Caco-2 (cell line): ENCODE measurements around the gene FHOD1. TPM values are rescaled to one million over a fixed set of nuclear protein-coding genes. Genes with fewer than 3 reads are reported as not detected.

Experiments
- BruUV-seq: library from RNA; stranded (reverse); fragments of 400-500 nt; replicated peaks from 2 replicates; lab custom pipeline; 2021; lab: Mats Ljungman, UMichigan
- CTCF ChIA-PET: fragments of 300-600 bp; sonication (Branson Sonifier 250); formaldehyde crosslinking; loops from one replicate; lab custom pipeline; 2022; ENCODE audit warnings: antibody characterized with exemption; lab: Charles Lee
- POLR2A ChIA-PET: fragments of 300-600 bp; sonication (Branson Sonifier 250); formaldehyde crosslinking; loops from one replicate; lab custom pipeline; 2022; ENCODE audit warnings: antibody characterized with exemption; lab: Charles Lee
- DNase-seq, 2 experiments: peaks; one replicate each; pipeline versions ENCODE4 v3.0.0 to v3.0.0-alpha.2; 2020 to 2022
- H3K27me3 ChIP-seq: replicated peaks from 2 replicates; pipeline ENCODE4 v1.6.0; 2011; ENCODE audit warnings: low read length; ENCODE audit not compliant: control insufficient read depth, insufficient read depth
- H3K36me3 ChIP-seq: 2 replicates; pipeline ENCODE4 v1.5.1; 2011; ENCODE audit warnings: low read length; ENCODE audit not compliant: control insufficient read depth, insufficient read depth
- H3K4me1 ChIP-seq: fragments of 250-450 bp; sonication (Bioruptor Pico); 2 replicates; pipeline ENCODE4 v1.5.1; 2020; ENCODE audit warnings: mild to moderate bottlenecking
- H3K4me3 ChIP-seq: 2 replicates; pipeline ENCODE4 v1.5.1; 2011; ENCODE audit warnings: low read depth, mild to moderate bottlenecking, control low read depth, low read length
- H3K9me3 ChIP-seq: fragments of 250-450 bp; sonication (Bioruptor Pico); 2 replicates; pipeline ENCODE4 v1.5.1; 2020; ENCODE audit warnings: mild to moderate bottlenecking, moderate library complexity
- H3K27ac Mint-ChIP-seq: one replicate; pipeline ENCODE4 v1.8.0; 2022; ENCODE audit warnings: mixed read lengths; ENCODE audit not compliant: unreplicated experiment
- H3K27me3 Mint-ChIP-seq: one replicate; pipeline ENCODE4 v1.8.0; 2022; ENCODE audit warnings: mixed read lengths; ENCODE audit not compliant: insufficient read depth, unreplicated experiment
- H3K36me3 Mint-ChIP-seq: one replicate; pipeline ENCODE4 v1.8.0; 2022; ENCODE audit warnings: mild to moderate bottlenecking, mixed read lengths; ENCODE audit not compliant: insufficient read depth, unreplicated experiment
- H3K4me1 Mint-ChIP-seq: one replicate; pipeline ENCODE4 v1.8.0; 2022; ENCODE audit warnings: low read depth, mixed read lengths; ENCODE audit not compliant: unreplicated experiment
- H3K4me3 Mint-ChIP-seq: one replicate; pipeline ENCODE4 v1.8.0; 2022; ENCODE audit warnings: mild to moderate bottlenecking, moderate library complexity, mixed read lengths; ENCODE audit not compliant: unreplicated experiment
- H3K9me3 Mint-ChIP-seq: one replicate; pipeline ENCODE4 v1.8.0; 2022; ENCODE audit warnings: mixed read lengths; ENCODE audit not compliant: unreplicated experiment
- CTCF ChIP-seq, 2 experiments: fragments of 200-600 bp in 1 of 2; IDR thresholded peaks; 1 replicate in 1 of 2; 2 replicates in 1 of 2; pipeline versions ENCODE4 v1.5.1 to v1.8.0; 2011 to 2022; ENCODE audit warnings: antibody characterized with exemption in 1 of 2, control low read depth in 1 of 2, inconsistent platforms in 1 of 2, low read depth in 1 of 2, low read length in 1 of 2, mild to moderate bottlenecking in 1 of 2, moderate library complexity in 1 of 2; ENCODE audit not compliant: insufficient read depth in 1 of 2, severe bottlenecking in 1 of 2, unreplicated experiment in 1 of 2
- intact Hi-C: fragments of 100-400 bp; cut with micrococcal nuclease; formaldehyde crosslinking; loops from one replicate; pipeline ENCODE4 v1.10.0; 2022; ENCODE audit not compliant: unreplicated experiment
- total RNA-seq: library from RNA; stranded (reverse); gene quantifications from 2 replicates; pipeline ENCODE4 v1.2.3, GENCODE V29; 2022

The FHOD1 gene
- total RNA-seq, 1 experiment from 2014 or later: 69.0 TPM

DNA sequence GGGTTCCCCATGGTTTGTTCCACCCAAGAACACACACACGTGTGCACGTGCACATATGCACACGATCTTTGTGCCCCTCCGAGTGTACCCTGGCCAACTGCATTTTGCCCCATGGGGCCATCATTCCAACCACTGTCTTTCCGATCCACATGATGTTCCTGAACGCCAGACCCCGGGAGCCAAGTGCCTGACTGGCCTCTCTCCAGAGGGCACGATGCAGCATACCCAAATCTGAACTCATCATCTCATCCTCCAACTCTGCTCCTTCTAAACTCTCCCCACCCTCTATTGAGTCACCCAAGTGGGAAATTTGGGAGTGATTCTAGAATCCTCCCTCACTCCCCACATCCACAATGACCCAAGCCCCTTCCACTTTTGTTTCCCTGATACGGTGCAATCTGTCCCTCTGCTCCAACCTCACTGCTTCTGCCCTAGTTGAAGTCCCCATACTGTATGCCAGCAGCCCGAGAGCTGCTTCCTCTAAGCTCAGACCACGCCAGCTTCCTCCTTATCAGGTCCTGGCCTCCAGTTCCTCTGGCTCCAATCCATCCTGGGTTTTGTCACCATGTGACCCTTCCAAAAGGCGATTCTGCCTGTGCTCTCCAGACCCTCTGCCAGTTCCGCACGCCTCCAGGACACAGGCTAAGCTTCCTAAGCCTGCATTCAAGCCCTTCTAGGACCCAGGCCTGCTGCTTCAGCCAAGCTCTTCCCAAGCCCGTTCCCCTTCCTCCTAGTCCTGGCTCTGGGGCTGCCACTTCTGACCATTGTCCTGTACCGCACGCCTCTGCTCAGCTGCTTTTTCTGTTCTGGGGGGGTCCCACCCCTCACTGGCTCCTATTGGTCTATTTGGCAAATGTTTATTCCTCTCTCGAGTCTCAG, 30.4 kb downstream of the FHOD1 start:
- no peak for TF ChIP-seq CTCF (IDR thresholded peaks at IDR 0.05; ENCODE audit: insufficient read depth in 1 of 2, low read depth in 1 of 2, low read length in 1 of 2, severe bottlenecking in 1 of 2, unreplicated experiment in 1 of 2)
- Mint-ChIP-seq H3K4me1 (peaks cover 14% of the 10 kb centered on the region), H3K36me3 (no peaks in the 10 kb centered on the region), H3K27ac (no peak overlapping the region), H3K27me3 (peaks cover 4% of the 10 kb centered on the region), H3K4me3 (no peak overlapping the region), H3K9me3 (no peaks in the 10 kb centered on the region)
- ChIA-PET CTCF (interaction anchor here (0.9 kb wide), 1 partner anchor 39 kb away, joined by 6 read pairs; no protein-coding TSS in a partner anchor), POLR2A (interaction anchor here (1.5 kb wide), 1 partner anchor 10 kb away, joined by 5 read pairs; the partner anchor contains the start of gene TMEM208)
- Histone ChIP-seq H3K27me3 (no peaks in the 10 kb centered on the region), H3K9me3 (no peaks in the 10 kb centered on the region), H3K36me3 (no peaks in the 10 kb centered on the region), H3K4me3 (no peak overlapping the region), H3K4me1 (peaks cover 15% of the 10 kb centered on the region; the same call in 1 of the 2 replicates)
- intact Hi-C loops: no loop called here
- no peak for DNase-seq
- BruUV-seq: no TSS peak

DNA sequence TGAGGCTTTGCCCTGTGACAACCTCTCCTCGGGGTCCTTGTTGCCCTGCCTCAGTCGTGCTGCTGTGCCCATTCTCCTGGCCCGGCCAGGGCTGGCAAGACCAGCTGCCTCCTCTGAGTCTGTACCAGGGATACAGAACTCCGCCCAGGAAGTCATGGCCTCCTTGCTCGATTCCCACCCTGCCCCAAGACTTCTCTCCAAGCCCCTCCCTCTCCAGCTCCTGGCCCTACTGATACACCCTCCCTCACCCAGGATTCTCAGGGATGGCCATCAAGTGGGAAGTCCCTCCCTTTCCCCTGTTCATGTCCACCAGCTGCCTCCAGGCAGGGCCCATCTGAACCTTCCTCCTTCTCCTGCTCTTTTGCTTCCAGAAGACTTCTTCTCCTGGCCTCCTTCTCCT, 31.6 kb downstream of the FHOD1 start:
- Histone ChIP-seq H3K4me3 (no peak overlapping the region), H3K9me3 (no peaks in the 10 kb centered on the region), H3K4me1 (peaks cover 15% of the 10 kb centered on the region; the same call in 1 of the 2 replicates), H3K36me3 (no peaks in the 10 kb centered on the region), H3K27me3 (no peaks in the 10 kb centered on the region)
- Mint-ChIP-seq H3K9me3 (no peaks in the 10 kb centered on the region), H3K4me3 (no peak overlapping the region), H3K27me3 (peaks cover 4% of the 10 kb centered on the region), H3K27ac (no peak overlapping the region), H3K36me3 (no peaks in the 10 kb centered on the region), H3K4me1 (peaks cover 14% of the 10 kb centered on the region)
- intact Hi-C loops: no loop called here
- ChIA-PET CTCF (interaction anchor here (0.5 kb wide), 1 partner anchor 30 kb away, joined by 5 read pairs; no protein-coding TSS in a partner anchor), POLR2A (no interaction called here)
- TF ChIP-seq CTCF (IDR thresholded peaks at IDR 0.05; ENCODE audit: insufficient read depth in 1 of 2, low read depth in 1 of 2, low read length in 1 of 2, severe bottlenecking in 1 of 2, unreplicated experiment in 1 of 2): no peak
- BruUV-seq: no TSS peak
- no peak for DNase-seq

DNA sequence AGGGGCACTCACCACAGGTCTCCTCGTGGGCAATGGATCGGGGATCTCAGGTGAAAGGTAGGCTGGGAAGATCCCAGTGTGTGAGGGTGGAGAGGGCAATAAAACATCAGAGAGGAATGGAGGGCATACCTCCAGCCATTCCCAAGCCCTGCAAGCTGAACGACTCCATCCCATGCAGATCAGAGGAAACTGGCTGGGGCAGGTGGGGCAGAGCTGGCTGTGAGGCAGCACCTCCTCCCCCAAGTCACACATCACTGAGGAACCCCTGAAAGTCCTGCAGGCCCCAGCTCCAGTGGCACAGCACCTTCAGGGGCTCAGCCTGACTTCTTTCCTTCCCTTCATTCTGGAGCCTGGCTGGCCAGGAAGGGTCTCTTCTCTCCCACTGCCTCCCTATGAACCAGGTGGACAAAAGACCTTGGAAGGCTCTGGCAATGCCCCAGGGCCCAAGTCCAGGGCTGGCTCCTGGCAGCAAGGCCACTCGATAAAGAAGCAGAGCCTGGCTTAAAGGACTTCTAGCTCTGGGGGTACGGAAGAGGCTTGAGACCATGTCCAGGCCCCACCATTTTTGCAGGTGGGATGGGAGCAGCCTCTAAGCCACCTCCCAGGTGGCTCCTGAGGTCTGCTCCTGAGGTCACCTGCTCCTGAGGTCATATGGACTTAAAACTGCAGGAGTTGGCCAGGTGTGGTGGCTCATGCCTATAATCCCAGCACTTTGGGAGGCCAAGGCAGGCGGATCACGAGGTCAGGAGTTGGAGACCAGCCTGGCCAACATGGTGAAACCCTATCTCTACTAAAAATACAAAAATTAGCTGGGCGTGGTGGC, 33.9 kb downstream of the FHOD1 start:
- ChIA-PET CTCF (no interaction called here), POLR2A (interaction anchor here (1.0 kb wide), 1 partner anchor 13 kb away, joined by 4 read pairs; the partner anchor contains the start of gene TMEM208)
- H3K27ac Mint-ChIP-seq: no peak overlapping the region
- H3K9me3 Mint-ChIP-seq: no peaks in the 10 kb centered on the region
- DNase-seq: no peak
- TF ChIP-seq CTCF (IDR thresholded peaks at IDR 0.05; ENCODE audit: insufficient read depth in 1 of 2, low read depth in 1 of 2, low read length in 1 of 2, severe bottlenecking in 1 of 2, unreplicated experiment in 1 of 2): no peak
- Histone ChIP-seq H3K27me3 (no peaks in the 10 kb centered on the region), H3K9me3 (no peaks in the 10 kb centered on the region), H3K36me3 (no peaks in the 10 kb centered on the region), H3K4me3 (no peak overlapping the region), H3K4me1 (peaks cover 15% of the 10 kb centered on the region; the same call in 1 of the 2 replicates)
- intact Hi-C loops: no loop called here
- H3K27me3 Mint-ChIP-seq: no peaks in the 10 kb centered on the region
- peaks cover 7% of the 10 kb centered on the region for H3K4me1 Mint-ChIP-seq
- H3K36me3 Mint-ChIP-seq: peaks cover 13% of the 10 kb centered on the region
- BruUV-seq: no TSS peak
- H3K4me3 Mint-ChIP-seq: no peak overlapping the region
